ENCODE measurements around the gene PHF12. TPM values are rescaled to one million over a fixed set of nuclear protein-coding genes. Genes with fewer than 3 reads are reported as not detected.

Gene PHF12
- total RNA-seq, 1 experiment from 2014 or later, result 79.1 TPM

DNA sequence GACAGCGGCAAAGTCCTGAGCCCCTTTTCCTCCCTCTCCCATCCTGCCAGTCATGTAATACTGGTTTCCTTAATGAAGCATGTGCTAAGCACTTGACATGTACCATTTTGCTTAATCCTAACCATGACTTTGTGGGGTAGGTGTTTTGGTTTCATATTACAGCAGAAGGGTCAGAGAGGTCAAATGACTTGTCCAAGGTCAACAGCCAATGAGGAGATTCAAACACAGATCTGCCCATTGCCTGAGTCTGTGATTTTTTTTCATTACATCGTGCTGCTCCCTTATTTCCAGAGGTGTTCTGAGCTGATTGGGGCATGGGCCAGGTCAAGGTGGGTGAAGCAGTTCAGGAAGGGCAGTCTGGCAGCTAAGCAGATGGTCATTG is 17.6 kb upstream of the PHF12 start:
- CTCF ChIA-PET, result interaction anchor here (1.2 to 1.3 kb wide), 2 partner anchors 145 to 149 kb away, joined by 4 read pairs; no protein-coding TSS in a partner anchor
- no peaks in the 10 kb centered on the region; the same call in 1 of the 2 replicates for H3K4me1 ChIP-seq (ENCODE audit: control insufficient read depth, insufficient read depth, low read length)
- H3K27me3 ChIP-seq (ENCODE audit: control insufficient read depth, insufficient read depth, low read length), result no peaks in the 10 kb centered on the region
- no peaks in the 10 kb centered on the region for H3K36me3 ChIP-seq (ENCODE audit: control insufficient read depth, insufficient read depth, low read length)
- DNase-seq (ENCODE audit: low read depth, low spot score) (no peak), ATAC-seq (no peak)
- no peaks in the 10 kb centered on the region for H3K9me3 ChIP-seq (ENCODE audit: control insufficient read depth, insufficient read depth, low read depth, low read length)
- in situ Hi-C loops (cut with HindIII; ENCODE audit: low pct_unique_long_range_greater_than_20kb, low sequenced_read_pairs) (no loop called here), intact Hi-C loops (cut with micrococcal nuclease; ENCODE audit: unreplicated experiment) (no loop called here)
- POLR2A ChIA-PET, result no interaction called here
- H3K27ac ChIP-seq (ENCODE audit: low read length), result no peak overlapping the region
- no peak overlapping the region for H3K4me3 ChIP-seq (ENCODE audit: low read depth in 2 of 2, low read length in 2 of 2)
- no TSS peak for BruUV-seq (replicated peaks)
- TF ChIP-seq REST (IDR thresholded peaks at IDR 0.05; ENCODE audit: insufficient read depth in 1 of 2, low read depth in 2 of 2, low read length in 1 of 2) (no peak), POLR2AphosphoS5 (IDR thresholded peaks at IDR 0.05; ENCODE audit: low read depth, low read length) (no peak), TCF7L2 (IDR thresholded peaks at IDR 0.05; ENCODE audit: low read depth, low read length) (no peak), CTCF (IDR thresholded peaks at IDR 0.05) (no peak), SIN3A (IDR thresholded peaks at IDR 0.05; ENCODE audit: borderline replicate concordance, insufficient read depth, low read depth, low read length) (no peak)

GRCh38 chr17:28968231-28968913 is 17.1 kb upstream of the PHF12 start:
- H3K27ac ChIP-seq (ENCODE audit: low read length), result no peak overlapping the region
- no peaks in the 10 kb centered on the region for H3K9me3 ChIP-seq (ENCODE audit: control insufficient read depth, insufficient read depth, low read depth, low read length)
- H3K36me3 ChIP-seq (ENCODE audit: control insufficient read depth, insufficient read depth, low read length), result no peaks in the 10 kb centered on the region
- ATAC-seq, result no peak
- TF ChIP-seq TCF7L2 (IDR thresholded peaks at IDR 0.05; ENCODE audit: low read depth, low read length) (no peak), CTCF (IDR thresholded peaks at IDR 0.05) (no peak), SIN3A (IDR thresholded peaks at IDR 0.05; ENCODE audit: borderline replicate concordance, insufficient read depth, low read depth, low read length) (no peak), REST (IDR thresholded peaks at IDR 0.05; ENCODE audit: insufficient read depth in 1 of 2, low read depth in 2 of 2, low read length in 1 of 2) (no peak), POLR2AphosphoS5 (IDR thresholded peaks at IDR 0.05; ENCODE audit: low read depth, low read length) (no peak)
- BruUV-seq (replicated peaks), result no TSS peak
- no peak for DNase-seq (ENCODE audit: low read depth, low spot score)
- ChIA-PET POLR2A (no interaction called here), CTCF (interaction anchor here (1.2 to 1.6 kb wide), 2 partner anchors 145 to 148 kb away, joined by 4 to 12 read pairs; no protein-coding TSS in a partner anchor)
- in situ Hi-C loops (cut with HindIII; ENCODE audit: low pct_unique_long_range_greater_than_20kb, low sequenced_read_pairs) (no loop called here), intact Hi-C loops (cut with micrococcal nuclease; ENCODE audit: unreplicated experiment) (no loop called here)
- H3K27me3 ChIP-seq (ENCODE audit: control insufficient read depth, insufficient read depth, low read length), result peaks cover 3% of the 10 kb centered on the region; the same call in 1 of the 2 replicates
- no peaks in the 10 kb centered on the region; the same call in 1 of the 2 replicates for H3K4me1 ChIP-seq (ENCODE audit: control insufficient read depth, insufficient read depth, low read length)
- H3K4me3 ChIP-seq (ENCODE audit: low read depth in 2 of 2, low read length in 2 of 2), result no peak overlapping the region
